Small intestine (tissue), 7 donors: ENCODE results near the gene PPFIA2. TPM values are rescaled to one million over a fixed set of nuclear protein-coding genes. Genes with fewer than 3 reads are reported as not detected.

Experiments used
- DNase-seq, 2 donors: peaks; one replicate each; pipeline versions ENCODE4 v3.0.0 to v3.0.0-alpha.2; 2013
- FAIRE-seq: peaks from 2 replicates; lab custom pipeline; 2012; peaks lifted over from hg19 to GRCh38; lab: Jason Lieb, UNC
- H3K27ac ChIP-seq, 3 donors: one replicate each; pipeline ENCODE4 v1.5.1; 2013; ENCODE audit warnings: low read length in 2 of 3, mild to moderate bottlenecking in 2 of 3, control low read depth in 1 of 3, inconsistent platforms in 1 of 3, low read depth in 1 of 3, moderate library complexity in 1 of 3
- H3K27me3 ChIP-seq, 3 donors: one replicate each; pipeline ENCODE4 v1.6.1; 2013; ENCODE audit warnings: low read length in 3 of 3, inconsistent platforms in 1 of 3; ENCODE audit not compliant: control insufficient read depth in 3 of 3, insufficient read depth in 3 of 3
- H3K36me3 ChIP-seq, 3 donors: one replicate each; pipeline ENCODE4 v1.6.1; 2013; ENCODE audit warnings: low read length in 3 of 3, inconsistent platforms in 1 of 3, low read depth in 1 of 3, mild to moderate bottlenecking in 1 of 3, moderate library complexity in 1 of 3; ENCODE audit not compliant: control insufficient read depth in 3 of 3, insufficient read depth in 2 of 3
- H3K4me1 ChIP-seq, 3 donors: one replicate each; pipeline ENCODE4 v1.6.1; 2013; ENCODE audit warnings: low read length in 2 of 3, inconsistent platforms in 1 of 3, low read depth in 1 of 3, mild to moderate bottlenecking in 1 of 3, moderate library complexity in 1 of 3; ENCODE audit not compliant: control insufficient read depth in 3 of 3, insufficient read depth in 2 of 3
- H3K4me3 ChIP-seq, 3 donors: one replicate each; pipeline ENCODE4 v1.5.1; 2013; ENCODE audit warnings: low read length in 3 of 3, control low read depth in 1 of 3, inconsistent platforms in 1 of 3, low read depth in 1 of 3, mild to moderate bottlenecking in 1 of 3, moderate library complexity in 1 of 3
- H3K9me3 ChIP-seq, 2 donors: one replicate each; pipeline ENCODE4 v1.6.1; 2013; ENCODE audit warnings: low read depth in 1 of 2, low read length in 1 of 2; ENCODE audit not compliant: control insufficient read depth in 2 of 2, insufficient read depth in 1 of 2
- WGBS, 3 donors: extraction: QIAGEN DNeasy Blood & Tissue Kit; methylation state at CpG; one replicate each; pipeline ENCODE4 v1.1.7; 2013; 5-methylcytosine and 5-hydroxymethylcytosine counted together
- polyA plus RNA-seq, 4 donors: library from polyadenylated mRNA; stranded (reverse) in 3 of 4; unstranded in 1 of 4; fragments of 200-250 nt in 3 of 4; fragments of 120-200 nt in 1 of 4; gene quantifications; one replicate each; pipeline versions ENCODE4 v1.2.1 to v1.2.3, GENCODE V29; 2013
- donor health status: healthy with polysubstance abuse.
- donor health status: control.
- donor health status: control.
- donor health status: Bipolar disorder and iron deficiency.
- donor health status: healthy.

PPFIA2 gene
- polyA plus RNA-seq, 4 donors, result 0.55 to 2.6 TPM; not detected in 2

DNA sequence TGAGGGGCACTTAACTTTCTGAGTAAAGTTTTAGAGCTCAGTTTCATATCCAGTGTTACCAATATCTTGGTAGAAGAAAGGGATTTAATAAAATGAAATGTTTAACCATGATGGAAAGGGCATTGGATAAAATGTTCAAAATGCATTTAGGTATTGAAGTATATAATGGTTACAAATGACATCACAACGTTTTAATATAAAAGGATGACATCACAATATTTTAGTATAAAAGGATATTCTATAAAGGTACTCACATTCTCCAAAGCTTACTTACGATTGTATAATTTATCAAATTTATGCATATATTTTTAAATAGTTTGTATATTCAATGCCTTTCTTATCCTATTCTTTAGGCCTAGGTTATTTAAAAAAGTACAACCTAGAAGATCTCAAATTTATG is 226.1 kb downstream of the PPFIA2 start:
- no peak overlapping the region for H3K4me3 ChIP-seq
- no peaks in the 10 kb centered on the region for H3K9me3 ChIP-seq
- no peaks in the 10 kb centered on the region for H3K4me1 ChIP-seq
- no peaks in the 10 kb centered on the region for H3K27me3 ChIP-seq
- WGBS, 3 donors, result 63 to 72% (median 65%) methylated on average over 2 of the region's 2 CpGs
- FAIRE-seq, result no peak
- DNase-seq, result no peak
- no peaks in the 10 kb centered on the region for H3K36me3 ChIP-seq
- no peak overlapping the region for H3K27ac ChIP-seq

DNA sequence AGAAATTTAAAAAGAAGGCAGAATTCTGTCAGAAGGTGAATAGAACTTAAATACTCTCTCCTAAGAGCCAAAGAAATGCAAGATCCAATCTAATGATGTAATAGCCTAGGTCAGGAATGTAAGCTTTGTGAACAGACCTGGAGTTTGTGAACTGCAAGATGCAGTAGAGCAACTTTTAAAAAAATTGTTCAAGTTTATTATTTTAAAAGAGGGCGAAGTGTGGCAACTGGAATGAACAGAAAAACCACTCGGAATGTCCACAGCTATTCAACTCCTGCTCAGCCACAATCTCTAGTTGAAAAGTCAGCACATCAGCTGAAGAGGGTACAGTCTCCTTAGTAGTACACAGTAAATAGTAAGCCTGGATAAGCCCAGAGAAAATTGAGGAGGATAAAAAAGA is 228.8 kb downstream of the PPFIA2 start:
- no peaks in the 10 kb centered on the region for H3K27me3 ChIP-seq
- no peak for FAIRE-seq
- H3K27ac ChIP-seq, result no peak overlapping the region
- no peaks in the 10 kb centered on the region for H3K4me1 ChIP-seq
- no peak overlapping the region for H3K4me3 ChIP-seq
- no peak for DNase-seq
- H3K9me3 ChIP-seq, result no peaks in the 10 kb centered on the region
- WGBS, 3 donors, result 71 to 74% (median 72%) methylated on average over 2 of the region's 2 CpGs
- H3K36me3 ChIP-seq, result no peaks in the 10 kb centered on the region

DNA sequence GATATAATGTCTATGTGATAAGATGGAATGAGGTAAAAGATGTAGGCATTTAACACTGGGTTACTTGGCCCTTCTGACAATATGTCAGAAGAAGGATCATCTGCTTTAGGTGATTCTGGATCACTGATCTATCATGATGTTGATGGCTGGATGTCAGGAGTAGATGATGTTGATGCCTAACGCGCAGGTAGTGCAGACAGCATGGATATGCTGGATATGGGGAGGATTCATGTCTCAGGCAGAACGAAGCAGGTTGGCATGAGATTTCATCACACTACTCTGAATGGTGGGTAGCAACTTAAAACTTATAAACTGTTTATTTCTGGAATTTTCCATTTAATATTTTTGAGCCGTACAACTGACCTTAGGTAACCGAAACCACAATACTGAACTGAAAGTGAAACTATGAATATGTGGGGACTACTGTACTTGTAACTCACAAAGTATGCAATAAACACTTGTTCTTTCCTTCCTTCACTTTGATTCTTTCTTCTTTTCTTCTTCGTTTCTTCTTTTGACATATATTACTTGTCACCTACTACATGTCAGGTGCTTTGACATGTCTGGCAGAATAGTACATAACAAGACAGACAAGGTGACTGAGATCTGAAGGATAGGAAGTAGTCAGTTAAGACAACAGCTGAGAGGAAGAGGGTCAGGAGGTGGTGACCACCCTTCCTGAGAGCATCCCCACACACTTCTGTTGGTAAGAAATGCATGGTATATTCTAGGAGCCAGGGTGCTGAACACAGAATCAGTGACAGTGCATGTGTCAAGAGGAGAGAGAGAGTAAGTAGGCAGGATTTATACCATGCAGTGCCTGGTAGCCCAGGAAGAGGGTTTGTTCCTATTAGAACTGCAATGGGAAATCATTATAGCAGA is 238.8 kb downstream of the PPFIA2 start:
- Histone ChIP-seq H3K4me3 (no peak overlapping the region), H3K9me3 (no peaks in the 10 kb centered on the region), H3K27me3 (no peaks in the 10 kb centered on the region), H3K36me3 (no peaks in the 10 kb centered on the region), H3K27ac (no peak overlapping the region), H3K4me1 (no peaks in the 10 kb centered on the region)
- WGBS, 3 donors, result 61 to 66% (median 62%) methylated on average over 6 of the region's 6 CpGs
- peak in 1 of 2 donors; percentile 15 for DNase-seq
- no peak for FAIRE-seq

DNA sequence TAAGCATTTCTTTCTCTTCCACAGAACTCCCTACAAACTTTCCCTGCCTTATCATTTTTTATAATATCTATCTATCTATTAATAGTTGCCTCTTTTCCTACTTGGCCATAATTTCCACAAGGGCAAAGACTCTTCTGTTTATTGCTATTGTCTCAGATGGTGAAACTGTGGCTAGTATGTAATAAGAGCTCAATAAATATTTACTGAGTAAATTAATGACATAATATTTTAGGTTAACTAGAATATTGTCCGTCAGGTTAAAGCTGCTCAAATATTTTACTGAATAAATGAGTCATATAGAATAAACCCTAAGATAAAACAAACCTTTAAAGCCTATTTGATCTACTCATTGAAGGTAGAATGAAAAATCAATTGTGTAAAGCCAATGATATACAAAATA is 240.5 kb downstream of the PPFIA2 start:
- Histone ChIP-seq H3K4me3 (no peak overlapping the region), H3K9me3 (no peaks in the 10 kb centered on the region), H3K36me3 (no peaks in the 10 kb centered on the region), H3K27me3 (no peaks in the 10 kb centered on the region), H3K4me1 (no peaks in the 10 kb centered on the region), H3K27ac (no peak overlapping the region)
- DNase-seq, result peak in 1 of 2 donors; percentile 2
- peak; percentile 36 for FAIRE-seq
- WGBS, 3 donors, result 32 to 68% (median 40%) methylated on average over 1 of the region's 1 CpG

DNA sequence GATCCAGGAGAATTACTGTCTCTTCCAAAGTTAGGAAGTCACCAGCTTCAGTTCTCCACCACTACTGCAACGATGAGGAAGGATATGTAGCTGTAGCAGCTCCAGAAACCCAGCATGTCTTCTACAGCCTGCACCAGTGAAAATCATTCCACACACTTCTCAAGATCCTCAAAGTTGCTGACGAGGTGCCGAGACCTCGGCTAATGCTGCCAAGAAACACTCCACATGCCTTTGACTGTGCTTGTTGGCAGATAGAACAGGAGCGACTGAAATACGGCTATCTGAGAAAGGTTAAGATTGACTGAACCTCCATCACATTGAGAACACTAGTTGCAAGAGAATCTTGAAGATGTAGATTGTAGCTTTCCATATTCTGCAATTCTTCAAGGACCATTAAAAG is 241.9 kb downstream of the PPFIA2 start:
- 80 to 87% (median 86%) methylated on average over 6 of the region's 6 CpGs for WGBS, 3 donors
- H3K4me1 ChIP-seq, result no peaks in the 10 kb centered on the region
- H3K36me3 ChIP-seq, result no peaks in the 10 kb centered on the region
- H3K27me3 ChIP-seq, result no peaks in the 10 kb centered on the region
- FAIRE-seq (no peak), DNase-seq (no peak)
- H3K9me3 ChIP-seq, result no peaks in the 10 kb centered on the region
- no peak overlapping the region for H3K4me3 ChIP-seq
- no peak overlapping the region for H3K27ac ChIP-seq

DNA sequence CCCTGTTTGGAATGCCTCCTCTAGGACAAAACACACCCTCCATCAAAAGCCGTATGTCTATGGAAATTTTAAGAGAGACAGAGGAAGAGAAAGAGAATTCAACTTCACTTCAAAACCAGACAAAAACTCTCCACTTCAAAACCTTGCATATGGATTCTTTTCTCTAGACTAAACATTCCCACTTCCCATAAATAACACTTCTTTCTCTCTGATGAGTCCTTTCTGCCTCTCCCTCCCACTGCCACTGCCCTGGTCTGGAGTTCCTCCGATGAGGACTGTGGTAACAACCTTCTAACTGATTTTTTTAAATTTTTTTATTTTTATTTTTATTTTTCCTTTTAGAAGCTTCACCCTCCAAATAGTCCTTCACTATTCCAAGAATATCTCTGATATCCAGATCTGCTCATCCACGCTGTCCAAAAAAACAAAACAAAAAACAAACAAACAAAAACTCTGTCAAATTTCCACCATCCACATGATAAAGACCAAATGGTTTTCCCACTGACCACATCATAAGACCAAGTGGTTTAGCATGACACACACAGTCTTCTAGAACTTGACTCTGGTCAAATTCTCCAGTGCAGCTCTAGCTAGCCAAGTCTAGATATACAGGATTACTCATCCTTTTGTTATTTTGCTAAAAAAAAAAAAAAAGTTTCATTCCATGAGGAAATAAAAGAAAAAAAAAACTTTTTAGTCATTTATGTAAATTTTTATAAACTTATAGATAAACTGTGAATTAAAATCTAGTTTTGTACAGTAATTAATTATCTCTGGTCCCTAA is 256.0 kb downstream of the PPFIA2 start:
- Histone ChIP-seq H3K27me3 (no peaks in the 10 kb centered on the region), H3K4me3 (no peak overlapping the region), H3K36me3 (no peaks in the 10 kb centered on the region), H3K4me1 (no peaks in the 10 kb centered on the region), H3K27ac (no peak overlapping the region), H3K9me3 (no peaks in the 10 kb centered on the region)
- WGBS, 3 donors, result 56 to 63% (median 59%) methylated on average over 3 of the region's 3 CpGs
- DNase-seq (no peak), FAIRE-seq (no peak)

DNA sequence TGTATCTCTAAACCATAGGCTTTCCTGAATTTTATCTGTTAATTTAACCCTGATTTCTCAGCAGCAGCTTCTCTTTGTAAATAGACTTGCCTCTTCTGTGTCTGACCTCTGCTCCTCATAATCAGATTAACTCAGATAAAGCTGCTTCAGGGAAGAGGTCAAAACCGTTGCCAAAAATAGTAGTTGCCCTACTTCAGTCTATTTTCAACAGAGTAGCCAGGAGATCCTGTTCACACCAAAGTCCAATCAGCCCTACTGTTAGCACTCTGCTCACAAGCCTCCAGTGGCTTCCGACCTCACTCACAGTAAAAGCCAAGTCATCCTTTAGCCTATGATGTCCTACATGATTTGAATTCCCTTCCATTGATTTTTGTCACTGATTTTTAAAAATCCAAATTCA is 258.4 kb downstream of the PPFIA2 start:
- Histone ChIP-seq H3K9me3 (no peaks in the 10 kb centered on the region), H3K4me1 (no peaks in the 10 kb centered on the region), H3K4me3 (no peak overlapping the region), H3K27me3 (no peaks in the 10 kb centered on the region), H3K27ac (no peak overlapping the region), H3K36me3 (no peaks in the 10 kb centered on the region)
- FAIRE-seq (no peak), DNase-seq (no peak)
- WGBS, 3 donors, result 38 to 59% (median 39%) methylated on average over 2 of the region's 2 CpGs

DNA sequence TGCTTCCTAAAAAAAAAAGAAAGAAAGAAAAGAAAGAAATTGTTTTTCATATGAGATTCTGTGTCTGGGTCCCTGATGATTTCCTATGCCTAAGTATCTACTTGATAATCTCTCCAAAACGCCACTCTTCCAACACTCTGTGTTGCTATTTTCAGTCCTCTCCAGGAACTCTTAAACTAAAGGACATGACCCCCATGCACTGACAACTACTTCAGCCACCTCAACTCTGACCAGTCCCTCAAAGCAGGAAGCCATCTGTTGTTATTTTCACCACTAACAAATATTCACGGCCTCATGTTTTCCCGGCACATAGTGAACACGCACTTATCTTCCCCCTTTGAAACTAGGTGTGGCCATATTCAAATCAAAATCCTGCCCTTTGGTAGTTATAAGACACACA is 259.3 kb downstream of the PPFIA2 start:
- no peaks in the 10 kb centered on the region for H3K4me1 ChIP-seq
- WGBS, 3 donors, result 41 to 43% (median 42%) methylated on average over 4 of the region's 4 CpGs
- H3K27ac ChIP-seq, result no peak overlapping the region
- no peaks in the 10 kb centered on the region for H3K36me3 ChIP-seq
- DNase-seq (no peak), FAIRE-seq (no peak)
- H3K9me3 ChIP-seq, result no peaks in the 10 kb centered on the region
- H3K27me3 ChIP-seq, result no peaks in the 10 kb centered on the region
- H3K4me3 ChIP-seq, result no peak overlapping the region
